GM12891 (cell line): ENCODE results near the gene MILR1.
"Not testable (repeated sequence)": the region's sequence is repeated elsewhere in the genome, so short reads cannot be mapped to it uniquely, and the experiment has no call there.

Experiments used
- DNase-seq: peaks from one replicate; pipeline ENCODE4 v3.0.0; 2011; ENCODE audit warnings: low spot score; ENCODE audit not compliant: insufficient read length
- FAIRE-seq: peaks from 2 replicates; lab custom pipeline; 2011; peaks lifted over from hg19 to GRCh38; lab: Jason Lieb, UNC
- PAX5 ChIP-seq: IDR thresholded peaks from 2 replicates; pipeline ENCODE4 v1.6.1; 2011; ENCODE audit warnings: low read length, moderate library complexity, mild to moderate bottlenecking; ENCODE audit not compliant: insufficient read depth, severe bottlenecking
- POLR2A ChIP-seq: IDR thresholded peaks from 2 replicates; pipeline ENCODE4 v1.6.1; 2011; ENCODE audit warnings: low read depth, low read length, control low read depth
- POLR2AphosphoS5 ChIP-seq: IDR thresholded peaks from 2 replicates; pipeline ENCODE4 v1.6.1; 2011; ENCODE audit warnings: low read depth, low read length, control low read depth
- POU2F2 ChIP-seq: IDR thresholded peaks from 2 replicates; pipeline ENCODE4 v1.6.1; 2011; ENCODE audit warnings: low read depth, mild to moderate bottlenecking, control low read depth, low read length, moderate library complexity
- SPI1 ChIP-seq: IDR thresholded peaks from 2 replicates; pipeline ENCODE4 v1.6.1; 2011; ENCODE audit warnings: low read depth, low read length, control low read depth
- TAF1 ChIP-seq: IDR thresholded peaks from 2 replicates; pipeline ENCODE4 v1.6.1; 2011; ENCODE audit warnings: low read depth, low read length, control low read depth

MILR1 gene

GRCh38 chr17:64411999-64412771 is 36.7 kb upstream of the MILR1 start:
- DNase-seq (no peak), FAIRE-seq (no peak)
- TF ChIP-seq SPI1, result no peak
- no peak for TF ChIP-seq PAX5
- no peak for TF ChIP-seq POU2F2
- TF ChIP-seq POLR2A, result no peak
- TF ChIP-seq POLR2AphosphoS5, result no peak
- no peak for TF ChIP-seq TAF1

- TF ChIP-seq POLR2A (no peak), TAF1 (no peak), POU2F2 (no peak), POLR2AphosphoS5 (no peak), PAX5 (no peak), SPI1 (no peak)
- DNase-seq (no peak), FAIRE-seq (no peak)
Measured at GRCh38 chr17:64412944-64413381, 36.0 kb upstream of the MILR1 start.

GRCh38 chr17:64413513-64413912 is 35.4 kb upstream of the MILR1 start:
- FAIRE-seq (no peak), DNase-seq (no peak)
- TF ChIP-seq PAX5 (no peak), POLR2A (no peak), POLR2AphosphoS5 (no peak), SPI1 (peak; percentile 82), POU2F2 (peak; percentile 87), TAF1 (no peak)

GRCh38 chr17:64418506-64419339 is 30.2 kb upstream of the MILR1 start:
- TF ChIP-seq POLR2AphosphoS5 (no peak), PAX5 (no peak), SPI1 (no peak), POU2F2 (no peak), POLR2A (no peak), TAF1 (no peak)
- DNase-seq (no peak), FAIRE-seq (no peak)

GRCh38 chr17:64420143-64420670 is 28.7 kb upstream of the MILR1 start:
- TF ChIP-seq SPI1, result 0 out of 2 replicates have a peak, but pooled peaks have one; percentile 7
- TF ChIP-seq PAX5, result no peak
- FAIRE-seq (no peak), DNase-seq (no peak)

GRCh38 chr17:64422121-64422520 is 26.8 kb upstream of the MILR1 start:
- not testable (repeated sequence) for FAIRE-seq, DNase-seq

- TF ChIP-seq POU2F2 (no peak), TAF1 (no peak), SPI1 (no peak), PAX5 (no peak), POLR2A (no peak), POLR2AphosphoS5 (no peak)
- no peak for FAIRE-seq
- no peak for DNase-seq
Measured at GRCh38 chr17:64423881-64424280, 25.0 kb upstream of the MILR1 start.

GRCh38 chr17:64424324-64424849 is 24.5 kb upstream of the MILR1 start:
- FAIRE-seq (no peak), DNase-seq (no peak)
- no peak for TF ChIP-seq POU2F2
- TF ChIP-seq SPI1, result no peak
- no peak for TF ChIP-seq POLR2A
- TF ChIP-seq POLR2AphosphoS5, result no peak
- no peak for TF ChIP-seq TAF1
- TF ChIP-seq PAX5, result no peak

- TF ChIP-seq PAX5 (no peak), TAF1 (no peak), POLR2A (no peak), SPI1 (no peak), POLR2AphosphoS5 (no peak), POU2F2 (no peak)
- DNase-seq (no peak), FAIRE-seq (no peak)
Measured at GRCh38 chr17:64425191-64425590, 23.7 kb upstream of the MILR1 start.
